ENCODE results near the gene HADHA. TPM values are rescaled to one million over a fixed set of nuclear protein-coding genes. Genes with fewer than 3 reads are reported as not detected.
"Not testable (repeated sequence)": the region's sequence is repeated elsewhere in the genome, so short reads cannot be mapped to it uniquely, and the experiment has no call there.

Gene HADHA
- total RNA-seq, 1 experiment from 2014 or later, result 219 TPM

- DNase-seq (ENCODE audit: low spot score), result peak; percentile 24
- in situ Hi-C loops (cut with HindIII; ENCODE audit: low sequenced_read_pairs), result no loop called here
These were observed 65.0 kb downstream of the HADHA start for GRCh38 chr2:26179446-26179913.

GRCh38 chr2:26178746-26179436, 65.5 kb downstream of the HADHA start:
- peak; percentile 53 for DNase-seq (ENCODE audit: low spot score)
- in situ Hi-C loops (cut with HindIII; ENCODE audit: low sequenced_read_pairs), result no loop called here

GRCh38 chr2:26178246-26178645, 66.2 kb downstream of the HADHA start:
- no peak for DNase-seq (ENCODE audit: low spot score)
- in situ Hi-C loops (cut with HindIII; ENCODE audit: low sequenced_read_pairs), result no loop called here

GRCh38 chr2:26177122-26177521, 67.3 kb downstream of the HADHA start:
- no peak for DNase-seq (ENCODE audit: low spot score)
- in situ Hi-C loops (cut with HindIII; ENCODE audit: low sequenced_read_pairs), result no loop called here

GRCh38 chr2:26176279-26176615, 68.2 kb downstream of the HADHA start:
- in situ Hi-C loops (cut with HindIII; ENCODE audit: low sequenced_read_pairs), result no loop called here
- no peak for DNase-seq (ENCODE audit: low spot score)

- in situ Hi-C loops (cut with HindIII; ENCODE audit: low sequenced_read_pairs), result no loop called here
- no peak for DNase-seq (ENCODE audit: low spot score)
These were observed 68.8 kb downstream of the HADHA start for GRCh38 chr2:26175466-26176278.

GRCh38 chr2:26174691-26175465, 69.6 kb downstream of the HADHA start:
- DNase-seq (ENCODE audit: low spot score), result no peak

GRCh38 chr2:26173776-26174482, 70.5 kb downstream of the HADHA start:
- DNase-seq (ENCODE audit: low spot score), result no peak
- in situ Hi-C loops (cut with HindIII; ENCODE audit: low sequenced_read_pairs), result no loop called here

More at GRCh38 chr2:26174691-26175465, 69.6 kb downstream of the HADHA start:
- in situ Hi-C loops (cut with HindIII; ENCODE audit: low sequenced_read_pairs), result no loop called here

GRCh38 chr2:26172871-26173775, 71.3 kb downstream of the HADHA start, which contains the start of gene GAREM2:
GAREM2 (plus strand) TSS chr2:26173088; CDS start chr2:26173221, 133 bp downstream.
- DNase-seq (ENCODE audit: low spot score), result no peak

GRCh38 chr2:26172189-26172870, 72.1 kb downstream of the HADHA start:
- no peak for DNase-seq (ENCODE audit: low spot score)
- in situ Hi-C loops (cut with HindIII; ENCODE audit: low sequenced_read_pairs), result no loop called here

More at GRCh38 chr2:26172871-26173775, 71.3 kb downstream of the HADHA start, which contains the start of gene GAREM2:
- in situ Hi-C loops (cut with HindIII; ENCODE audit: low sequenced_read_pairs), result no loop called here

GRCh38 chr2:26170795-26171194, 73.6 kb downstream of the HADHA start:
- DNase-seq (ENCODE audit: low spot score), result no peak
- in situ Hi-C loops (cut with HindIII; ENCODE audit: low sequenced_read_pairs), result no loop called here

- in situ Hi-C loops (cut with HindIII; ENCODE audit: low sequenced_read_pairs), result no loop called here
- no peak for DNase-seq (ENCODE audit: low spot score)
These were observed 74.6 kb downstream of the HADHA start for GRCh38 chr2:26169681-26170414.

GRCh38 chr2:26169226-26169625, 75.2 kb downstream of the HADHA start:
- no peak for DNase-seq (ENCODE audit: low spot score)
- in situ Hi-C loops (cut with HindIII; ENCODE audit: low sequenced_read_pairs), result no loop called here

GRCh38 chr2:26168785-26169184, 75.6 kb downstream of the HADHA start:
- in situ Hi-C loops (cut with HindIII; ENCODE audit: low sequenced_read_pairs), result no loop called here
- no peak for DNase-seq (ENCODE audit: low spot score)

- DNase-seq (ENCODE audit: low spot score); in situ Hi-C loops (cut with HindIII; ENCODE audit: low sequenced_read_pairs): not testable (repeated sequence)
These were observed 77.9 kb downstream of the HADHA start for GRCh38 chr2:26166541-26166940.

GRCh38 chr2:26165403-26165802, 79.0 kb downstream of the HADHA start:
- no peak for DNase-seq (ENCODE audit: low spot score)
- in situ Hi-C loops (cut with HindIII; ENCODE audit: low sequenced_read_pairs), result no loop called here

- no peak for DNase-seq (ENCODE audit: low spot score)
- in situ Hi-C loops (cut with HindIII; ENCODE audit: low sequenced_read_pairs), result no loop called here
These were observed 79.7 kb downstream of the HADHA start for GRCh38 chr2:26164641-26165211.

All from G401 (cell line).